Progenitor cell of endocrine pancreas (in vitro differentiated cells): ENCODE data around the gene PRUNE2. TPM values are rescaled to one million over a fixed set of nuclear protein-coding genes. Genes with fewer than 3 reads are reported as not detected.

ENCODE experiments used
- DNase-seq: peaks from one replicate; pipeline ENCODE4 v3.0.0; 2021; ENCODE audit warnings: low spot score; ENCODE audit not compliant: unreplicated experiment
- H3K27ac Mint-ChIP-seq: 2 replicates; pipeline ENCODE4 v1.8.0; 2021; ENCODE audit warnings: mild to moderate bottlenecking, moderate library complexity, mixed read lengths
- H3K27me3 Mint-ChIP-seq: 2 replicates; pipeline ENCODE4 v1.8.0; 2021; ENCODE audit warnings: mixed read lengths
- H3K36me3 Mint-ChIP-seq: 2 replicates; pipeline ENCODE4 v1.8.0; 2022; ENCODE audit warnings: mixed read lengths; ENCODE audit not compliant: insufficient read depth
- H3K4me1 Mint-ChIP-seq: 2 replicates; pipeline ENCODE4 v1.8.0; 2021; ENCODE audit warnings: low read depth, mixed read lengths
- H3K4me3 Mint-ChIP-seq: 2 replicates; pipeline ENCODE4 v1.8.0; 2021; ENCODE audit warnings: low read depth, mild to moderate bottlenecking, moderate library complexity, mixed read lengths
- H3K9me3 Mint-ChIP-seq: 2 replicates; pipeline ENCODE4 v1.8.0; 2021; ENCODE audit warnings: low read depth, mixed read lengths
- CTCF ChIP-seq: fragments of 200-600 bp; sonication (generic); IDR thresholded peaks from one replicate; pipeline ENCODE4 v1.5.0; 2021; ENCODE audit warnings: antibody characterized with exemption, mild to moderate bottlenecking; ENCODE audit not compliant: unreplicated experiment
- total RNA-seq: library from RNA; stranded (reverse); gene quantifications from 2 replicates; pipeline ENCODE4 v1.2.1, GENCODE V29; 2021

PRUNE2 gene
- total RNA-seq, 1 donor from 2014 or later = 5.6 TPM

DNA sequence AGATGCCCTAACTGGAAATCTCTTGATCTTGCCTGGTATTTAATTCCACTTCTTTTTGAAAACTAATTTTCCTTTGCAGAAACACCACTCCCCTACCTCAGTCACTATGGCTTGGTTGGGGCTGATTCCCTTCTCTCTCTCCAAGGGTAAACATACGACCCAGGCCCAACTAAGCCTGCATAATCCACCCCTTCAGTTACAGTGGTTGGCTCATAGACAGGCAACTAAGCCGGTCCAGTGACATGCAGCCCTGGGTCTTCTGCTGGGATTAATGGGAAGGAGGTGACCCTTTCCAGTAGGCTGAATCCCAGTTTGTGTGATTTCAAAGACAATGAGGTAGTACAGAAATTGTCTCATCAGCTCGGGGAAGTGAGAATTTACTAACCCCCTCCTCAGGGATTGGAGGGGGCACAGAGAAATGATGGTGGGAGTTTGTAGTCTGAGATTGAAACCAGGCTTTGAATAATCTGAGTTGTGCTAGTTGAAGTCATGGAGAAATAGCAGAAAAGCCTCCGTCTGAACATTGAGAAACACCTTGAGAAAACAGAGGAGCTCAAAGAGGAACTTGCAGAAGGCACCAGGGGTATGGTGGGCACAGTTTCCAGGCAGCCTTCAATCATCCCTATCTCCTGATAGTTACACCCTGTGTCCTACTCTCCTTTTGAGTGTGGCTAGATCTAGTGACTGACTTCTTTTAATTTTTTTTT lies 298.0 kb downstream of the PRUNE2 start:
- H3K4me1 Mint-ChIP-seq = peaks cover 34% of the 10 kb centered on the region
- H3K9me3 Mint-ChIP-seq = no peaks in the 10 kb centered on the region
- H3K36me3 Mint-ChIP-seq = no peaks in the 10 kb centered on the region
- H3K27ac Mint-ChIP-seq = no peak overlapping the region
- H3K27me3 Mint-ChIP-seq = no peaks in the 10 kb centered on the region
- DNase-seq = no peak
- no peak overlapping the region for H3K4me3 Mint-ChIP-seq
- no peak for TF ChIP-seq CTCF

- H3K4me1 Mint-ChIP-seq = peaks cover 18% of the 10 kb centered on the region
- no peak for TF ChIP-seq CTCF
- no peak overlapping the region for H3K27ac Mint-ChIP-seq
- H3K9me3 Mint-ChIP-seq = no peaks in the 10 kb centered on the region
- DNase-seq = no peak
- H3K36me3 Mint-ChIP-seq = no peaks in the 10 kb centered on the region
- H3K4me3 Mint-ChIP-seq = no peak overlapping the region
- no peaks in the 10 kb centered on the region for H3K27me3 Mint-ChIP-seq
These were observed 300.5 kb downstream of the PRUNE2 start for GRCh38 chr9:76605321-76605900.

DNA sequence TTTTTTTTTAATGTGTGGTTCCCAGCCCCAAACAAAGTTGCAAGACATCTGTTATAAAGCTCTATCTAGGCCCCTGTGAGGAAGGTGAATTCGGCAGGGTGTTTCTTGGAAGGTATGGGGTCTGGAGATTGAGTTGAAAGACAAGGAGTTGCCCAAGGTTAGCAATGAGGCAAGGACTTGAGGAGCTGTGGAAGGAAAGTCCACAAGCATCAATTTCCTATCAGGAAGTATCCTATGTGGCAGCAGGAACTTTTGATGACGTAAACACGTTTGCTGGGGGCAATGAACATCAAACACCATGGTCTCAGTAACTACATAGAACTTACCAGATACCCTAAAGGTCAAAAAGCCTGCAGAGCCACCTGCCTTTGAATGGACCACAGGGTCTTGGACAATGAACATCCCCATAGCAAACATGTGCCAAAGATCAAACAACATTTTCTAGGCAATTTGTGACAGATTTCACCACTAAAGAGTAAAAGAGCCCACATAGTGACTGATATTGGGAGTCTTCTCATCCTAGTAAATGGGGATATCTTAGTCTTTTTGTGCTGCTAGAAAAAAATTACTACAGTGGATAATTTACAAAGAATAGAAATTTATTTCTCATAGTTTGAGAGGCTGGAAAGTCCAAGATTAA lies 301.9 kb downstream of the PRUNE2 start:
- no peaks in the 10 kb centered on the region for H3K36me3 Mint-ChIP-seq
- H3K4me1 Mint-ChIP-seq = peaks cover 14% of the 10 kb centered on the region
- H3K4me3 Mint-ChIP-seq = no peak overlapping the region
- no peak for TF ChIP-seq CTCF
- DNase-seq = no peak
- H3K27ac Mint-ChIP-seq = no peak overlapping the region
- H3K9me3 Mint-ChIP-seq = no peaks in the 10 kb centered on the region
- no peaks in the 10 kb centered on the region for H3K27me3 Mint-ChIP-seq

DNA sequence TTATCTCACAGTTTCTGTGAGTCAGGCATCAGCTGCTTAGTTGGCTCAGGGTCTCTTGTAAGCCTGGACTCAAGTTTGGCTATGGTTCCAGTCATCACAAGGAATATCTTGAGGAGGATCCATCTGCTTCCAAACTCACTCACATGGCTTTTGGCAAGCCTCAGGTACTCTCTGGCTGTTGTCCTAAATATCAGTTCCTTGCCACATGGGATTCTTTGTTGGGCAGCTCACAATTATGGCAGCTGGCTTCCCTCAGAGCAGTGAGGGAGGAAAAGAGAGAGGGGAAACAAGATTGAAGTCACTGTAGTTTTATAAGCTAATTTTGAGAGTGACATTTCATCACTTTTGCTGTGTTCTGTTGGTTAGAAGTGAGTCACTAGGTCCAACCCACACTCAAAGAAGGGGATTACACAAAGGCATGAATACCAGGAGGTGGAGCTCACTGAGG lies 302.4 kb downstream of the PRUNE2 start:
- no peaks in the 10 kb centered on the region for H3K36me3 Mint-ChIP-seq
- no peak overlapping the region for H3K27ac Mint-ChIP-seq
- DNase-seq = no peak
- H3K9me3 Mint-ChIP-seq = no peaks in the 10 kb centered on the region
- peaks cover 15% of the 10 kb centered on the region for H3K4me1 Mint-ChIP-seq
- no peaks in the 10 kb centered on the region for H3K27me3 Mint-ChIP-seq
- H3K4me3 Mint-ChIP-seq = no peak overlapping the region
- no peak for TF ChIP-seq CTCF

GRCh38 chr9:76602199-76602598 lies 303.7 kb downstream of the PRUNE2 start:
- Mint-ChIP-seq H3K4me1 (peaks cover 25% of the 10 kb centered on the region), H3K4me3 (no peak overlapping the region), H3K36me3 (no peaks in the 10 kb centered on the region), H3K27me3 (no peaks in the 10 kb centered on the region), H3K9me3 (no peaks in the 10 kb centered on the region), H3K27ac (no peak overlapping the region)
- no peak for TF ChIP-seq CTCF
- no peak for DNase-seq
